Measurements from ENCODE around the gene JTB.

The JTB gene

DNA sequence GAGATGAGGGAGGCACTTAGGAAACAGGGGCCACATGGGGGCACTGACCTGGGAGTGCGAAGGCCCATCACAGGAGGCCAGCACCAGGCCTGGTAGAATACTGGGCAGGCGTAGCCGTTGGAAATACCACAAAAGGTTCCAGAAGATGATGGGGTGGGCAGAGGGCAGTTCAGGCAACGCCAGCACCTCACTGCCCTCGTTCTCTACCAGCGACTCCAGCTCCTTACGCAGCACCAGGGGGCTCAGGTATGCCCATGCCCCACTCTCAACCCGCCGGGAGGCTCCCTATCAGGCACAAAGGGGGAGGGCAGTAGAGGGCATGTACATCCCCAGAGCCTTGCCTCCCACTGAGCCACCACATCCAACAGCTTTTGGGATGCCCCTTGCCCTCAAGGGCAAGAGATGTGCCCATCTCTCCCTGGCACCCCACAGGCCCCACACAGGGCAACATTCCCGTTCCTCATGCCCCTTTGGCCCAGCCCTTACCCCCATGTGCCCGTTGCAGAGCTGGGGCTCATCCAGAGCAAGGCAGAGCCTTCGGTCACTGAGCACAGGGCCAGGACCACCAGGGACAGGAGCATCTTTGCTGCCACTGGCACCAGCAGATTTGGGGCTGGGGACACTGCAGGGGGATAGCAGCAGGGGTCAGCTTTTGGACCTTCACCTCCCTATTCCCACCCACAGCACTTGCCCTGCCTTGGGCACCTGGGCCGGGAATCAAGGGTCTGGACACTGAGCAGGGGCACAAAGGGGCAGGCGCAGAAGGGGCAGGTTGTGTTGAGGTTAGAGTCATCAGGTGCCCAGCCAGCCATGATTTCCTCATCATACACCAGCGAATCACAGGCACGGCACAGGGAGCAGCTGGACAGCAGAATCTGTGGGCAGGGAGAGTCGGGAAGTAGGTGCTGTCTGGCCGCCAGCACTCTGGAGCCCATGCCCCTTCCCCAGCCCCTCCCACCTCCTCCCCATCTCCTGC lies 45.0 kb downstream of the JTB start:
- DNase-seq (no peak), ATAC-seq (no peak)

GRCh38 chr1:153929981-153930948 lies 47.2 kb downstream of the JTB start:
- ATAC-seq (peak; percentile 20), DNase-seq (no peak)

DNA sequence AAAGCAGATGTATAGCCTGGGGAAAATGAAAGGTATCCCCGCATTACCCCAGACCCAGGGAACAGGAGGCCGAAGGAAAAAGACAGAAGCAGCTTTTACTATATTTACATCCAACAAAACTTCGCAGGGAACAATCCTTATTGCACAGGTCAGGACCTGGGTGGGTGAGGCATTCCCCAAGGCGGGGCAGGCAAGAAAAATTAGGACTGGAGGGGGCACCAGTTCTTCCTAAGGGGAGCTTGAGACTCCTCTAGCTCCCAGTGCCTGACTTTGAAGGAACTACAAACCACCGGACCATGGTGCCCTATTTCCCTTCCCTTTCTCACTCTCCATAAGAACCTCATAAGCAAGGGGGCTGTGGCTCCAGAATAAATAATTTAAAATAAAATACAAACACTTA lies 48.0 kb downstream of the JTB start:
- DNase-seq (no peak), ATAC-seq (no peak)

GRCh38 chr1:153928791-153929341 lies 48.6 kb downstream of the JTB start:
- no peak for DNase-seq
- no peak for ATAC-seq

DNA sequence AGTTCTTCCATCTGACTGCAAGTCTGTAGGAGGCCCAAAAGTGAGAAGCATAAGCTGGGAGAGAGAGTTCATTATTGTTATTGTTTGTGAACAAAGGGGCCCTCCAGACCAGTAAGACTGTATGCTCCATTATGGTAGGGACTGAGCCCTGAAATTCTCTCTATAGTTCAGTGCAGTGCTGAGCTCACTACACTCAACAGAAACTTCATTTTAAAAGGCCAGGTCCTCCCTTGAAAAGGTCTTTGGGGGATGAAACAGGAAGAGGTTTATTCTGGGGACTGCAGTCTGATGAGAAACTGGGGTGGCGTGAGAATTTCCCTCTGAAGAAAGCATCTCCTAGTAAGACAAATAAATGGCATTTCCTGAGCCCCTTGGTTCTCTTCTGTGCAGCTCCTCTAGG lies 49.2 kb downstream of the JTB start:
- peak; percentile 8 for ATAC-seq

DNA sequence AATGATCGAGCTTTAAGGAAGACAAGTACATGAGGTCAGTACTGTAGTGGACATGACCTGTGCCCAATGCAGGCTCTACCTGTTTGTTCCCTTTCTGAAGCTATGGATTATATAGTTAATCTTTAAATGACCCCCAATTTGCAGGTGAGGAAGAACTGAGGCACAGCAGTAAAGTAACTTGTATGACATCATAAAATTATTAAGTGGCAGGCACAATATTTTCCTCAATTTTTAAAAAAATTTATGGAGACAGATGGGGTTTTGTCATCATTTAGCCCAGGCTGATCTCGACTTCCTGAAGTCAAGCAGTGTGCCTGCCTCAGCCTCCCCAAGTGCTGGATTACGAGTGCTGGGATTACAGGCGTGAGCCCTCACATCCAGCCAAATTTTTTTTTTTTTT lies 51.1 kb downstream of the JTB start:
- no peak for ATAC-seq
- no peak for DNase-seq

More for the DNA sequence above, 49.2 kb downstream of the JTB start:
- no peak for DNase-seq

Data from stimulated activated naive CD8-positive, alpha-beta T cell treated with anti-CD3 and anti-CD28 coated beads, Interleukin-15, Interleukin-2, amounts not matched to agents 100 U/mL and 50 U/mL, for 24 hours (primary cell).